Endodermal cell (in vitro differentiated cells): Measurements from ENCODE around the gene TXNRD3. TPM values are rescaled to one million over a fixed set of nuclear protein-coding genes. Genes with fewer than 3 reads are reported as not detected.
A peak's percentile ranks its signal among the peaks of the same experiment; 100 is the strongest.

ENCODE experiments used
- DNase-seq: peaks from one replicate; pipeline ENCODE4 v3.0.0-alpha.2; 2017
- H3K27ac ChIP-seq: 2 replicates; pipeline ENCODE4 v1.5.1; 2013; ENCODE audit warnings: mild to moderate bottlenecking, low read depth, low read length, moderate library complexity
- H3K27me3 ChIP-seq: 2 replicates; pipeline ENCODE4 v1.6.1; 2013; ENCODE audit warnings: mild to moderate bottlenecking, low read length, moderate library complexity; ENCODE audit not compliant: insufficient read depth, control insufficient read depth, poor library complexity, severe bottlenecking
- H3K36me3 ChIP-seq: 2 replicates; pipeline ENCODE4 v1.7.0; 2013; ENCODE audit warnings: mild to moderate bottlenecking, low read length, moderate library complexity; ENCODE audit not compliant: control insufficient read depth, insufficient read depth
- H3K4me1 ChIP-seq: one replicate; pipeline ENCODE4 v1.7.0; 2013; ENCODE audit warnings: low read length; ENCODE audit not compliant: control insufficient read depth, insufficient read depth
- H3K4me3 ChIP-seq: 2 replicates; pipeline ENCODE4 v1.5.1; 2013; ENCODE audit warnings: mild to moderate bottlenecking, low read length, moderate library complexity
- H3K9ac ChIP-seq: 2 replicates; pipeline ENCODE4 v1.6.1; 2013; ENCODE audit warnings: mild to moderate bottlenecking, low read length, moderate library complexity; ENCODE audit not compliant: poor library complexity, severe bottlenecking; ENCODE audit errors: extremely low read depth
- H3K9me3 ChIP-seq: 2 replicates; pipeline ENCODE4 v1.6.1; 2013; ENCODE audit warnings: mild to moderate bottlenecking, low read length, moderate library complexity; ENCODE audit not compliant: control insufficient read depth
- H3K27ac Mint-ChIP-seq: 2 replicates; pipeline ENCODE4 v1.8.0; 2020; ENCODE audit warnings: mixed read lengths
- H3K27me3 Mint-ChIP-seq: 2 replicates; pipeline ENCODE4 v1.8.0; 2021; ENCODE audit warnings: mild to moderate bottlenecking, mixed read lengths; ENCODE audit not compliant: insufficient read depth
- H3K36me3 Mint-ChIP-seq: 2 replicates; pipeline ENCODE4 v1.8.0; 2020; ENCODE audit warnings: low read depth, mixed read lengths
- H3K4me1 Mint-ChIP-seq: 2 replicates; pipeline ENCODE4 v1.8.0; 2020; ENCODE audit warnings: mixed read lengths
- H3K4me3 Mint-ChIP-seq: 2 replicates; pipeline ENCODE4 v1.8.0; 2020; ENCODE audit warnings: mild to moderate bottlenecking, moderate library complexity, mixed read lengths
- H3K9me3 Mint-ChIP-seq: 2 replicates; pipeline ENCODE4 v1.8.0; 2020; ENCODE audit warnings: mild to moderate bottlenecking, mixed read lengths
- WGBS, 2 experiments: methylation state at CpG; one replicate each; pipeline versions ENCODE4 v1.1.5 to v1.1.7; 2013; ENCODE audit warnings: missing lambda C conversion rate in 2 of 2, mixed read lengths in 1 of 2; ENCODE audit not compliant: insufficient coverage in 1 of 2, insufficient read length in 1 of 2; 5-methylcytosine and 5-hydroxymethylcytosine counted together
- total RNA-seq, 2 donors: library from RNA; stranded (reverse); fragmentation: NEBNext Ultra II Directional in 1 of 2; extraction: Animal tissue kit (Norgen Biotek cat#: 25700) in 1 of 2; gene quantifications; 2 replicates in 1 of 2; 3 replicates in 1 of 2; pipeline ENCODE4 v1.2.1, GENCODE V29; 2021
- TF ChIP-seq, protein P1 (sequence below): fragments of 200-600 bp; sonication (generic); conservative IDR thresholded peaks from 2 replicates; pipeline ENCODE4 v1.5.0; 2021; ENCODE audit warnings: antibody characterized with exemption, mild to moderate bottlenecking

TXNRD3 gene
- total RNA-seq, 2 donors from 2014 or later, result 13.1 to 18.1 TPM

DNA sequence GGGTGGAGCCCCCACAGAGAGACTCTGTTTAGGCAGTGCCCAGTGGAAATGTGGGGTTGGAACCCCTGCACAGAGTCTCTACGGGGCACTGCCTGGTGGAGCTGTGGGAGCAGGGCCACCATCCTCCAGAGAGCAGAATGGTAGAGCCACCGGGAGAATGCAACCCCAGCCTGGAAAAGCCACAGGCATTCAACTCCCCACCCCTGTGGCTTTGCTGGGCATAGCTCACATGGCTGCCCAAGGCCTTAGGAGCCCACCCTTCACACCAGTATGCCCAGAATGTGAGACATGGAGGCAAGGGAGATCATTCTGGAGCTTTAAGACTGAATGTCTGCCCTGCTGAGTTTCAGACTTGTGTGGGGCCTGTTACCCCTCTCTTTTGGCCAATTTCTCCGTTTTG lies 30.1 kb upstream of the TXNRD3 start:
- H3K4me3 ChIP-seq, result no peak overlapping the region
- WGBS, 2 experiments, result 89 to 92% methylated on average over 1 to 3 of the region's 3 CpGs

DNA sequence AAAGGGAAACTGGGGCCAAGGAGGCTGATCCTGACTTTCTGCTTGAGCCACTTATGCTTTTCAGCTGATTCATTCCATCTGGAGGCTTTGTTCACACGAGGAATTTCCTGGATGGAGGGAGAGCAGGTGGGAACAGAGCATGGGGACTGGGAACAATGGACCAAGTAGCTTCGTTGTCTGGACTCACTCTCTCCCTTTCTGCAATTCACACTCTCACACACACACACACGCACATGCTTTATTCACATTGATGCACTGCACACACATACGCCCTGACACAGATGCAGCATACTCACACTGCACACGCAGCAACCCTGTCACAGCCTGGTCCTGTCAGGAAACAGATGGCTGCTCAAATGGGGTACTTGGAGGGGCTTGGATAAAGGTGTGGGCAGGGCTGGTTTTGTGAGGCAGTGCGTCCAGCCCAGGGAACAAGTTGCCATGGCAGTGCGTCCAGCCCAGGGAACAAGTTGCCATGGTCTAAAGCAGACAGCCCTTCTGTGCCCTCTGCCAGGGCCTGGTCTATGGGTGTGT lies 29.4 kb upstream of the TXNRD3 start:
- Mint-ChIP-seq H3K36me3 (no peaks in the 10 kb centered on the region), H3K27ac (no peak overlapping the region), H3K4me1 (no peaks in the 10 kb centered on the region), H3K4me3 (no peak overlapping the region), H3K9me3 (no peaks in the 10 kb centered on the region), H3K27me3 (peaks cover 23% of the 10 kb centered on the region)
- Histone ChIP-seq H3K9ac (no peak overlapping the region), H3K27ac (peak overlapping the region; percentile 80), H3K36me3 (no peaks in the 10 kb centered on the region), H3K4me3 (no peak overlapping the region), H3K27me3 (peaks cover 14% of the 10 kb centered on the region), H3K4me1 (no peaks in the 10 kb centered on the region), H3K9me3 (no peaks in the 10 kb centered on the region)
- DNase-seq, result peak; percentile 38
- TF ChIP-seq, protein P1, sequence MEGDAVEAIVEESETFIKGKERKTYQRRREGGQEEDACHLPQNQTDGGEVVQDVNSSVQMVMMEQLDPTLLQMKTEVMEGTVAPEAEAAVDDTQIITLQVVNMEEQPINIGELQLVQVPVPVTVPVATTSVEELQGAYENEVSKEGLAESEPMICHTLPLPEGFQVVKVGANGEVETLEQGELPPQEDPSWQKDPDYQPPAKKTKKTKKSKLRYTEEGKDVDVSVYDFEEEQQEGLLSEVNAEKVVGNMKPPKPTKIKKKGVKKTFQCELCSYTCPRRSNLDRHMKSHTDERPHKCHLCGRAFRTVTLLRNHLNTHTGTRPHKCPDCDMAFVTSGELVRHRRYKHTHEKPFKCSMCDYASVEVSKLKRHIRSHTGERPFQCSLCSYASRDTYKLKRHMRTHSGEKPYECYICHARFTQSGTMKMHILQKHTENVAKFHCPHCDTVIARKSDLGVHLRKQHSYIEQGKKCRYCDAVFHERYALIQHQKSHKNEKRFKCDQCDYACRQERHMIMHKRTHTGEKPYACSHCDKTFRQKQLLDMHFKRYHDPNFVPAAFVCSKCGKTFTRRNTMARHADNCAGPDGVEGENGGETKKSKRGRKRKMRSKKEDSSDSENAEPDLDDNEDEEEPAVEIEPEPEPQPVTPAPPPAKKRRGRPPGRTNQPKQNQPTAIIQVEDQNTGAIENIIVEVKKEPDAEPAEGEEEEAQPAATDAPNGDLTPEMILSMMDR, result no peak
- WGBS, 2 experiments, result 87 to 90% methylated on average over 5 to 7 of the region's 7 CpGs

More for the DNA sequence above, 30.1 kb upstream of the TXNRD3 start:
- Mint-ChIP-seq H3K9me3 (no peaks in the 10 kb centered on the region), H3K4me3 (no peak overlapping the region), H3K36me3 (no peaks in the 10 kb centered on the region), H3K4me1 (no peaks in the 10 kb centered on the region), H3K27ac (no peak overlapping the region), H3K27me3 (peaks cover 16% of the 10 kb centered on the region)
- no peak overlapping the region for H3K27ac ChIP-seq
- DNase-seq, result peak; percentile 34
- H3K4me1 ChIP-seq, result no peaks in the 10 kb centered on the region
- H3K27me3 ChIP-seq, result peaks cover 7% of the 10 kb centered on the region
- H3K36me3 ChIP-seq, result no peaks in the 10 kb centered on the region
- H3K9me3 ChIP-seq, result no peaks in the 10 kb centered on the region
- H3K9ac ChIP-seq, result no peak overlapping the region
- TF ChIP-seq, protein P1, result no peak

DNA sequence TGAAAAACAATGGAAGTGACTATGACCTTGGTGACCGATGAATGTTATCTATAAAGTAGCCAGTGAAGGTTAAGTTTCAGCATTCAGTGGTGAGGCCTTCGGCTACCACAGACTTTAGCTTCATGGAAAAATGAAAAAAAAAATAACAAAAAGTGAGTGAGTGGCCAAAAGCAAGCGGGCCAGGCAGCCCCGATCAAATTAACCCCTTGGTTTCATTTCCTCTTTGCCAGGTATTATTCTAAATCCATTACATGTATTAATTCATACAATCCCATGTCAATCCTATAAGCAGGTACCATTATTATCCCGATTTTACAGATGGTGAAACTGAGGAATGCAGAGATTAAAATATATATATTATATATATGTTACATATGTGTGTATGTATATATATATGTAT lies 28.1 kb upstream of the TXNRD3 start:
- H3K36me3 Mint-ChIP-seq, result no peaks in the 10 kb centered on the region
- 90 to 92% methylated on average over 3 to 4 of the region's 5 CpGs for WGBS, 2 experiments

More for the DNA sequence above, 28.1 kb upstream of the TXNRD3 start:
- Mint-ChIP-seq H3K27me3 (peaks cover 34% of the 10 kb centered on the region), H3K9me3 (no peaks in the 10 kb centered on the region), H3K4me3 (no peak overlapping the region), H3K4me1 (no peaks in the 10 kb centered on the region), H3K27ac (no peak overlapping the region)
- TF ChIP-seq, protein P1, result no peak
- Histone ChIP-seq H3K9me3 (no peaks in the 10 kb centered on the region), H3K4me1 (no peaks in the 10 kb centered on the region), H3K9ac (no peak overlapping the region), H3K36me3 (no peaks in the 10 kb centered on the region), H3K27ac (no peak overlapping the region), H3K27me3 (peaks cover 25% of the 10 kb centered on the region), H3K4me3 (no peak overlapping the region)
- no peak for DNase-seq
